ENCODE results near the gene ATPAF1.
"Not testable (repeated sequence)": the region's sequence is repeated elsewhere in the genome, so short reads cannot be mapped to it uniquely, and the experiment has no call there.

DNA sequence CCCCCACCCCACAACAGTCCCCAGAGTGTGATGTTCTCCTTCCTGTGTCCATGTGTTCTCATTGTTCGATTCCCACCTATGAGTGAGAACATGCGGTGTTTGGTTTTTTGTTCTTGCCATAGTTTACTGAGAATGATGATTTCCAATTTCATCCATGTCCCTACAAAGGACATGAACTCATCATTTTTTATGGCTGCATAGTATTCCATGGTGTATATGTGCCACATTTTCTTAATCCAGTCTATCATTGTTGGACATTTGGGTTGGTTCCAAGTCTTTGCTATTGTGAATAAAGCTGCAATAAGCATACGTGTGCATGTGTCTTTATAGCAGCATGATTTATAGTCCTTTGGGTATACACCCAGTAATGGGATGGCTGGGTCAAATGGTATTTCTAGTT lies 17.0 kb downstream of the ATPAF1 start:
- TF ChIP-seq, protein P1, sequence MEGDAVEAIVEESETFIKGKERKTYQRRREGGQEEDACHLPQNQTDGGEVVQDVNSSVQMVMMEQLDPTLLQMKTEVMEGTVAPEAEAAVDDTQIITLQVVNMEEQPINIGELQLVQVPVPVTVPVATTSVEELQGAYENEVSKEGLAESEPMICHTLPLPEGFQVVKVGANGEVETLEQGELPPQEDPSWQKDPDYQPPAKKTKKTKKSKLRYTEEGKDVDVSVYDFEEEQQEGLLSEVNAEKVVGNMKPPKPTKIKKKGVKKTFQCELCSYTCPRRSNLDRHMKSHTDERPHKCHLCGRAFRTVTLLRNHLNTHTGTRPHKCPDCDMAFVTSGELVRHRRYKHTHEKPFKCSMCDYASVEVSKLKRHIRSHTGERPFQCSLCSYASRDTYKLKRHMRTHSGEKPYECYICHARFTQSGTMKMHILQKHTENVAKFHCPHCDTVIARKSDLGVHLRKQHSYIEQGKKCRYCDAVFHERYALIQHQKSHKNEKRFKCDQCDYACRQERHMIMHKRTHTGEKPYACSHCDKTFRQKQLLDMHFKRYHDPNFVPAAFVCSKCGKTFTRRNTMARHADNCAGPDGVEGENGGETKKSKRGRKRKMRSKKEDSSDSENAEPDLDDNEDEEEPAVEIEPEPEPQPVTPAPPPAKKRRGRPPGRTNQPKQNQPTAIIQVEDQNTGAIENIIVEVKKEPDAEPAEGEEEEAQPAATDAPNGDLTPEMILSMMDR (IDR thresholded peaks at IDR 0.05), result not testable (repeated sequence)
- TF ChIP-seq POLR2AphosphoS5 (IDR thresholded peaks at IDR 0.05); EP300 (IDR thresholded peaks at IDR 0.05; ENCODE audit: low read depth): not testable (repeated sequence)

All from transverse colon (tissue), 4 donors.